HG03159 (cell line): ENCODE data around the gene KDM3A.
A peak's percentile ranks its signal among the peaks of the same experiment; 100 is the strongest.

Source experiments
- ATAC-seq: cut with Tn5 transposase; IDR thresholded peaks from one replicate; pipeline ENCODE4 v1.9.1; 2021; ENCODE audit warnings: mild to moderate bottlenecking, moderate library complexity; ENCODE audit not compliant: unreplicated experiment

KDM3A gene

GRCh38 chr2:86434290-86434689 lies 6.9 kb upstream of the KDM3A start:
- no peak for ATAC-seq

DNA sequence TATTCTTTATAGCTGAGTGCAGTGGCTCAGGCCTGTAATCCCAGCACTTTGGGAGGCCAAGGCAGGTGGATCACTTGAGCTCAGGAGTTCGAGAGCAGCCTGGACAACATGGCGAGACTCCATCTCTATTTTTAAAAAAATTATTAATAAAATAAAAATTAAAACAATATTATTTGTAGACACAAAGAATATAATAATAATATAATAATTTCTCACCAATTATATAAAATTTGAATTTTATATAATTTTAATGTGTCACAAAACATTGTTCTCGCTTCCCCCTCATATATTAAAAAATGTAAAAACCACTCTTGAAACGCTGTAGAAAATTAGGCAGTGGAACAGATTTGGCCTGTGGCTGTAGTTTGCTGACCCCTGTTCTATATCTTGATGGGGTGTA lies 5.6 kb upstream of the KDM3A start:
- ATAC-seq = no peak

GRCh38 chr2:86436328-86436727 lies 4.8 kb upstream of the KDM3A start:
- no peak for ATAC-seq

DNA sequence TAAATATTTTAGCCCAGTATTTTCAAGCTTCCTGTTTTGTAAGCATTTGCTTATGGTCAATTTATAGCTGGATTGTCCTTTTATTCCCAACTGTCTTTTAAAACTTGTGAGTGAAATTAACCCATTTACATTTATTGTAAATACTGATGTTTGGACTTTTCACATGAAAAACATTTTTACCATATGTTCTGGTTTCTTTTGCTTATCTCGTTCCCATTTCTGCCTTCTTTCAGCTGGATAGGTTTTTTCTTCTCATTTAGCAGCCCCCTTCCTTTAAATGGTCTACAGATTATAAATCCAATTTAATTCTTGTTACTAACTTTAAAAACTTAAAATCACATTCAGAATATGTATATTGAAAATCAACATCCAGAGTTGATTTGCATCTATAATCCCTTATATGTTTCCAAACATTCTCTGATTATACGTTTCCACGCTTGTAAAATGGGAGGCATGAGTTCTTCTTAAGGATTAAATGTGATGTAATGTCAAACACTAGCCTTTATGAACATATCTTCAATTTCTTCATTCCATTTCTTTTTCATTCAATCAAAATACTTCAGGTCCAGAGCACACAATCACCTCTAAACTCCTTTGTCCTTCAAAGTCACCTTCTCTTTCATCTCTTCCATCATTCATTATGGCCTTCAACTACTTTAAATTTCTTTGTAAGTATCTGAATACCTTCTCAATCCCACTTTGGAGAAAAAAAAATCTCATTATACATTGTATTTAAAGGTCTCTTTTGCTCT lies 1.1 kb upstream of the KDM3A start:
- no peak for ATAC-seq

- no peak for ATAC-seq
Measured at GRCh38 chr2:86441392-86441881, 266 bp downstream of the KDM3A start.

GRCh38 chr2:86441882-86442641 lies 891 bp downstream of the KDM3A start:
- ATAC-seq = peak; percentile 23

DNA sequence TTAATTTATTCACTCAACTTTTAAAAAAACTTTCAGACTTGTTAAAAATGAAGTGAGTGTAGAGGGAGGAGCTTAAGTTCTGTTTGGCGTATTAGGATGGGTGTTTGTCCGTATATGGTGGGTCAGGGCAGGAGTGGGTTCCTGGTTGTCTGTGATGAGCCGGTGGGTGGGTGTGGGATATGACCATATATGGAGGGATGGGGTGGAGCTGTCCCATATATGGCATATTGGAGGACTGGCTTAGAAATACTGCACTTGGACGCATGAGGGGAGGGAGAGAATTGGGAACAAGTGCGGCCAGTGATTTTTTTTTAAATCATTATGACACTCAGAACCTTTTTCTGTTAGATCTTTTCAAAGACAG lies 1.5 kb downstream of the KDM3A start:
- ATAC-seq = peak; percentile 60

DNA sequence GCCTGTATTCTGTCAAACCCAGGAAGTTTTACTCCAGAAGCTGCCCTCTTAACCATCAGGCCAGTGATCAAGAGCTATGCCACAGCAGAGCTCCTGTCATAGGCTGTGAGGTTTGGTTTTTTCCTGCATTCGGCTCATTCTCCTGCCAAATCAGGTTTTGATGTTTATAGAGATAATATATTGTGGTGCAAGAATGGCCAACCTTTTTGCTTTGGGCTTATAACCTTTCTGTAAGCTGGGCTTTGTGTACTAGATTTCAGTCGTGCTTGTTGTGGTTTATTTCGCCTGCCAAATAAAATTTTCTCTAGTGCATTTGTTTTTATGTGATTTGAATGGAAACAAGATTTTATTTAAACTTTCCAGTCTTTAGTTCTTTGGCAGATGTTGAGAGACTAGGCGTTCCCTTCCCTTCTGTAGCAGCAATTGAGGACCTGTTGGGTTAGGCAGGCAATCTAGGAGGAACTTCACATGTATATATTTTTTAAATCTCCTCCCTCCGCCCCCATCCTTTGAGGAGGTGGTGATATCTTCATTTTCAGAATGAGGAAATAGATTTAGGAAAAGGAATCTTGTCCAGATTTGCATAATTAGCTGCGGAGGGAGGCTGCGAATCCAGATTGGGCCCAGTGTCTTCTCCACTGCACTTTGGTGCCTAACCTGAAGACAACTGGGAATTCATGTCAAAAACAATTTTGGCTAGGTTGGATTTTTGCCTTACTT lies 2.6 kb downstream of the KDM3A start:
- no peak for ATAC-seq

- ATAC-seq = no peak
Measured at GRCh38 chr2:86445436-86445835, 4.3 kb downstream of the KDM3A start.

- ATAC-seq = no peak
Measured at GRCh38 chr2:86446060-86446459, 4.9 kb downstream of the KDM3A start.

GRCh38 chr2:86453836-86454235 lies 12.7 kb downstream of the KDM3A start:
- ATAC-seq = no peak

- no peak for ATAC-seq
Measured at GRCh38 chr2:86454238-86454637, 13.1 kb downstream of the KDM3A start.

GRCh38 chr2:86455181-86455580 lies 14.0 kb downstream of the KDM3A start:
- no peak for ATAC-seq

- no peak for ATAC-seq
Measured at GRCh38 chr2:86461042-86461743, 20.0 kb downstream of the KDM3A start.

- ATAC-seq = no peak
Measured at GRCh38 chr2:86464652-86465051, 23.5 kb downstream of the KDM3A start.

DNA sequence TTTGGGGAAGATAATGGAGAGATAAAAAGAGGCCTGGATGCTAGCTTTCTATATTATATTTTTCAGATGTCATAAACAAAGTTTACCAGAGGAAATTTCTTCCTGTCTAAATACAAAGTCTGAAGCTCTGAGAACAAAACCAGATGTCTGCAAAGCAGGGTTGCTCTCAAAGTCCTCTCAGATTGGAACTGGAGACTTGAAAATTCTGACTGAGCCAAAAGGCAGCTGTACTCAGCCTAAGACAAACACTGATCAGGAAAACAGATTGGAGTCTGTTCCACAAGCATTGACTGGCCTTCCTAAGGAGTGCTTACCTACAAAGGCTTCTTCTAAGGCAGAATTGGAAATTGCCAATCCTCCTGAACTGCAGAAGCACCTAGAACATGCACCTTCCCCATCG lies 25.1 kb downstream of the KDM3A start:
- no peak for ATAC-seq

DNA sequence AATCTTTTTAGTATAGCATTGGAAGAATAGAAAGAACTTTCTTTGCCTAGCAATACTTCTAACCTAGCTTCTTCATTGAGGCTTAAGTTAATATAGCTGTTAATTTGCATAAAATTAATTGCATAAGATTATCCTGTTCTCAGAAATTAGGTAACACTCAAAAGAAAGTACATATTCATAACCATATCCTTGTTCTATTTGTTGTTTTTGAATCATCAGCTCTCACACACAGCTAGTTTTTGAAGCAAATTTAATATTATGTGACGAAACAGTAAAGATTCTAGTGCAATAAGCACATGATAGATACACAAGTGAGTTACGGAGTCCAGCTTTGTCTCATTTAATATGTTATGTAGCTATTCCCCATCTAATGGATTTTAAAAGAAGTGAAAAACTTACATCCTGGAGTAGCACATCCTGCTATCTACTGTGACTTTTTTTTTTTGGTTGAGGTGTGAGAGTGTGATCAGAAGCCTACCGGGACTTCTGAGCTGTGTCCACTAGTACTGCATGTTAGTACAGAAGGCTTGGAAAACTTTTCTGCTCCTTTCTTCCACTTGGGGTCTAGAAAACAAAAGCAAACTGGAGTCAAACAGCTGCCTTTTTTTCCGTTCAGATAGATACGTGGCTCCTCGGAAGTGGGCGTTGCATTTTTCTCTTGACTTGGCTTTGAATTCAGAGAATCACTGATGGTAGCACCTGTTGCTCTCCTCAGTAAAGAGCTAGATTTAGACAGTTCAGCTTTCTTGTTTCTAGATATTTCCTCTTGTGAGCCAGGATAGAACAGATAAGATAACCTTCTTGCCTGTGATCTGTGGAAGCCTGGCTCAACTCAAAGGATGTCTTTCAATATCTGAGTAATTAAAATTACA lies 27.2 kb downstream of the KDM3A start:
- no peak for ATAC-seq

GRCh38 chr2:86470890-86471289 lies 29.7 kb downstream of the KDM3A start:
- no peak for ATAC-seq

GRCh38 chr2:86471637-86472036 lies 30.5 kb downstream of the KDM3A start:
- no peak for ATAC-seq

DNA sequence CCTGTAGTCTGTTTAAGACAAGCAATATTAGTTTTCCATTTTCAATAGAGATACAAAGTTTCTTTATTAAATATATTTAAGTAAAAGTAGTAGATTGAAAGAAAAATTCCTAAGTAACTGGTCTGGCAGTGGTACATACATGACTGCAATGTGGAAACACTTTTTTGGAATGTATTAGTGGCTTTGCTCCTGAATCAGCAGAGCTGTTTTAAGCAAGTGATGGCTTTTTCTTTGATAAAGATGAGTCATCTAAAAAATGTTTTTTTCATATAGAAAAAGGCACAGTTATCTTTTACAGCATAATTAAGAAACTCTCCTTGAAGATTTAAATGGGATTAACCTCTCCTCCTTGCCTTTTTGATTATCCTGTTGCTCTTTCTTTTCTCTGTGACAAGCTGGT lies 34.9 kb downstream of the KDM3A start:
- ATAC-seq = no peak
